GM12878 (cell line): ENCODE measurements around the gene CTRB2. TPM values are rescaled to one million over a fixed set of nuclear protein-coding genes. Genes with fewer than 3 reads are reported as not detected.

Source experiments
- ATAC-seq: fragments of 200-7000 bp; cut with Tn5 transposase; 3 replicates; pipeline ENCODE4 v1.9.1; 2020; ENCODE audit warnings: mild to moderate bottlenecking, moderate library complexity
- BruUV-seq: library from RNA; stranded (reverse); fragments of 400-500 nt; replicated peaks from 2 replicates; lab custom pipeline; 2021; lab: Mats Ljungman, UMichigan
- CTCF ChIA-PET: fragments of 300-600 bp; sonication (Branson Sonifier 250); formaldehyde crosslinking; extraction: SDS; loops from one replicate; lab custom pipeline; 2021; ENCODE audit warnings: inconsistent platforms; lab: Yijun Ruan, JAX
- POLR2A ChIA-PET: fragments of 350-600 bp; formaldehyde crosslinking; extraction: SDS; loops from one replicate; lab custom pipeline; 2021; ENCODE audit warnings: inconsistent platforms; lab: Charles Lee
- RAD21 ChIA-PET: fragments of 300-600 bp; sonication (Branson Sonifier 250); formaldehyde crosslinking; loops from one replicate; lab custom pipeline; 2023; ENCODE audit warnings: antibody characterized with exemption; ENCODE audit not compliant: unreplicated experiment; lab: Charles Lee
- SMC1A ChIA-PET: fragments of 300-600 bp; sonication (Branson Sonifier 250); formaldehyde crosslinking; loops from one replicate; lab custom pipeline; 2023; ENCODE audit not compliant: unreplicated experiment, uncharacterized antibody; lab: Charles Lee
- DNase-seq: peaks from one replicate; pipeline ENCODE4 v3.0.0-alpha.2; 2011; ENCODE audit warnings: low read depth, low spot score
- FAIRE-seq: peaks from 3 replicates; lab custom pipeline; 2011; peaks lifted over from hg19 to GRCh38; lab: Jason Lieb, UNC
- H2AFZ ChIP-seq: 2 replicates; pipeline ENCODE4 v1.6.0; 2011; ENCODE audit warnings: low read depth, low read length, control low read depth; ENCODE audit not compliant: control insufficient read depth
- H3K27ac ChIP-seq: 2 replicates; pipeline ENCODE4 v1.5.1; 2011; ENCODE audit warnings: control low read depth; ENCODE audit not compliant: control insufficient read depth, insufficient read depth
- H3K27me3 ChIP-seq, 2 experiments: replicated peaks in 1 of 2; 2 replicates each; pipeline versions ENCODE4 v1.6.0 to v1.6.1; 2011; ENCODE audit warnings: low read length in 1 of 2; ENCODE audit not compliant: control insufficient read depth in 2 of 2, insufficient read depth in 2 of 2
- H3K36me3 ChIP-seq, 2 experiments: 2 replicates each; pipeline ENCODE4 v1.5.1; 2011; ENCODE audit warnings: low read length in 1 of 2; ENCODE audit not compliant: control insufficient read depth in 2 of 2, insufficient read depth in 2 of 2
- H3K4me1 ChIP-seq: 2 replicates; pipeline ENCODE4 v1.6.1; 2011; ENCODE audit warnings: mild to moderate bottlenecking, low read length, moderate library complexity, mixed read lengths; ENCODE audit not compliant: control insufficient read depth, insufficient read depth
- H3K4me2 ChIP-seq: 2 replicates; pipeline ENCODE4 v1.6.0; 2011; ENCODE audit warnings: control low read depth; ENCODE audit not compliant: control insufficient read depth, insufficient read depth
- H3K4me3 ChIP-seq: fragments of 200-600 bp; sonication (generic); 2 replicates; pipeline ENCODE4 v1.5.1; 2016
- H3K79me2 ChIP-seq: 2 replicates; pipeline ENCODE4 v1.6.0; 2011; ENCODE audit warnings: low read length; ENCODE audit not compliant: control insufficient read depth, insufficient read depth
- H3K9ac ChIP-seq: 2 replicates; pipeline ENCODE4 v1.8.0; 2011; ENCODE audit warnings: low read length, control low read depth, mixed read lengths; ENCODE audit not compliant: control insufficient read depth, insufficient read depth
- H3K9me3 ChIP-seq: replicated peaks from 3 replicates; pipeline ENCODE4 v1.5.1; 2011; ENCODE audit warnings: mild to moderate bottlenecking, low read length; ENCODE audit not compliant: control insufficient read depth, insufficient read depth
- H4K20me1 ChIP-seq: 2 replicates; pipeline ENCODE4 v1.6.0; 2011; ENCODE audit not compliant: control insufficient read depth, insufficient read depth
- ATF7 ChIP-seq: fragments of 450-650 bp; IDR thresholded peaks from 2 replicates; pipeline ENCODE4 v1.6.1; 2016; ENCODE audit warnings: low read depth, mild to moderate bottlenecking
- CBX3 ChIP-seq: fragments of 200-600 bp; sonication (generic); IDR thresholded peaks from 2 replicates; pipeline ENCODE4 v1.6.1; 2016; ENCODE audit warnings: low read depth, borderline replicate concordance
- FOS ChIP-seq: IDR thresholded peaks from 3 replicates; pipeline ENCODE4 v1.6.1; 2011; ENCODE audit warnings: borderline replicate concordance; ENCODE audit not compliant: insufficient read length; ENCODE audit errors: extremely low read depth
- FOXM1 ChIP-seq: IDR thresholded peaks from 2 replicates; pipeline ENCODE4 v1.6.1; 2012; ENCODE audit warnings: low read depth, mild to moderate bottlenecking, inconsistent platforms, low read length, moderate library complexity
- HDAC2 ChIP-seq: fragments of 200-600 bp; sonication (generic); IDR thresholded peaks from 2 replicates; pipeline ENCODE4 v1.6.1; 2017
- IKZF1 ChIP-seq: fragments of 450-650 bp; conservative IDR thresholded peaks from 2 replicates; pipeline ENCODE4 v1.6.1; 2017; ENCODE audit warnings: antibody characterized with exemption, mild to moderate bottlenecking
- MEF2B ChIP-seq: fragments of 450-650 bp; IDR thresholded peaks from 2 replicates; pipeline ENCODE4 v1.6.1; 2018; ENCODE audit warnings: mild to moderate bottlenecking, moderate library complexity; ENCODE audit not compliant: partially characterized antibody, poor library complexity, severe bottlenecking
- NR2F1 ChIP-seq: fragments of 450-650 bp; conservative IDR thresholded peaks from 2 replicates; pipeline ENCODE4 v1.6.1; 2017; ENCODE audit warnings: mild to moderate bottlenecking
- RUNX3 ChIP-seq: IDR thresholded peaks from 2 replicates; pipeline ENCODE4 v1.6.1; 2012; ENCODE audit warnings: low read length, inconsistent platforms
- SIX5 ChIP-seq: IDR thresholded peaks from 2 replicates; pipeline ENCODE4 v1.6.1; 2011; ENCODE audit warnings: mild to moderate bottlenecking, low read depth, low read length, moderate library complexity; ENCODE audit not compliant: severe bottlenecking
- SMAD1 ChIP-seq: fragments of 450-650 bp; IDR thresholded peaks from 2 replicates; pipeline ENCODE4 v1.6.1; 2018; ENCODE audit warnings: mild to moderate bottlenecking, low read depth; ENCODE audit not compliant: partially characterized antibody
- SREBF1 ChIP-seq: IDR thresholded peaks from 2 replicates; pipeline ENCODE4 v1.6.1; 2012; ENCODE audit warnings: mild to moderate bottlenecking, low read length
- ZBTB11 ChIP-seq: fragments of 450-650 bp; formaldehyde crosslinking; IDR thresholded peaks from 2 replicates; pipeline ENCODE4 v1.5.0; 2022; ENCODE audit warnings: mild to moderate bottlenecking, missing genetic modification characterization
- ZBTB4 ChIP-seq: fragments of 450-650 bp; formaldehyde crosslinking; IDR thresholded peaks from 2 replicates; pipeline ENCODE4 v1.4.0; 2022; ENCODE audit warnings: mild to moderate bottlenecking, moderate library complexity
- ZSCAN29 ChIP-seq: fragments of 450-650 bp; IDR thresholded peaks from 2 replicates; pipeline ENCODE4 v1.6.1; 2017; ENCODE audit warnings: mild to moderate bottlenecking, moderate library complexity
- WGBS: methylation state at CpG from one replicate; pipeline ENCODE4 v1.1.6; 2016; ENCODE audit warnings: low lambda C conversion rate; ENCODE audit not compliant: insufficient replicate concordance, insufficient coverage; ENCODE audit errors: missing lambda C conversion rate; 5-methylcytosine and 5-hydroxymethylcytosine counted together
- in situ Hi-C: fragments of 300-500 bp; cut with MboI; formaldehyde crosslinking; loops from 9 replicates; pipeline ENCODE4 v1.14.3; 2018; ENCODE audit warnings: mixed read lengths
- intact Hi-C: fragments of 100-400 bp; cut with micrococcal nuclease; formaldehyde crosslinking; loops from one replicate; pipeline ENCODE4 v1.14.2; 2022; ENCODE audit not compliant: unreplicated experiment
- polyA plus RNA-seq, 11 experiments: library from polyadenylated mRNA; depleted of rRNA in 4 of 11; unstranded in 6 of 11; stranded (reverse) in 5 of 11; fragments of >200 nt; fragmentation: Nextera tagmentation in 4 of 11; fragmentation: Illumina TruSeq in 1 of 11; extraction: Ambion mirVana in 4 of 11; extraction: Trizol in 1 of 11; gene quantifications; 1 replicate in 1 of 11; 2 replicates in 10 of 11; pipeline versions ENCODE4 v1.2.1 to v1.2.3, GENCODE V29; 2011 to 2016; ENCODE audit warnings: inconsistent platforms in 2 of 11, missing spikeins in 2 of 11, low read depth in 1 of 11
- total RNA-seq, 4 experiments: library from RNA; depleted of rRNA in 3 of 4; stranded (reverse); fragments of >200 nt in 3 of 4; fragmentation: Illumina TruSeq in 1 of 4; extraction: Trizol in 1 of 4; gene quantifications; 2 replicates each; pipeline versions ENCODE4 v1.2.1 to v1.2.3, GENCODE V29; 2013 to 2021

The CTRB2 gene
- total and polyA plus RNA-seq, 10 of the 15 experiments (the other 5 are each of a cell fraction or from before 2014, with no cell fraction given) = 9.4 TPM; not detected in 9

- no peak for DNase-seq
- ChIA-PET CTCF (interaction anchor here (0.6 kb wide), 1 partner anchor 405 kb away, joined by 3 read pairs; no protein-coding TSS in a partner anchor), SMC1A (no interaction called here), POLR2A (interaction anchor here (0.7 kb wide), 1 partner anchor 133 kb away, joined by 3 read pairs; no protein-coding TSS in a partner anchor), RAD21 (no interaction called here)
- no peak overlapping the region for H3K4me2 ChIP-seq
- no peak for ATAC-seq
- no peak overlapping the region for H3K4me3 ChIP-seq
- no peaks in the 10 kb centered on the region for H3K79me2 ChIP-seq
- no peak overlapping the region for H3K9ac ChIP-seq
- H3K36me3 ChIP-seq = no peaks in the 10 kb centered on the region
- TF ChIP-seq SMAD1 = no peak
- TF ChIP-seq ZSCAN29 = no peak
- no peak for TF ChIP-seq MEF2B
- TF ChIP-seq RUNX3 = no peak
- no peak for TF ChIP-seq SIX5
- TF ChIP-seq HDAC2 = no peak
- no peak for TF ChIP-seq ZBTB11
- no peak for TF ChIP-seq IKZF1
- no peak for TF ChIP-seq ZBTB4 (CRISPR knock-in tag)
- TF ChIP-seq CBX3 = no peak
- TF ChIP-seq NR2F1 = no peak
- TF ChIP-seq SREBF1 = no peak
- no peak for TF ChIP-seq FOXM1
- no peak for TF ChIP-seq ATF7
- TF ChIP-seq FOS = no peak
- no peaks in the 10 kb centered on the region for H3K27me3 ChIP-seq
- no peak overlapping the region for H2AFZ ChIP-seq
- no peaks in the 10 kb centered on the region for H3K9me3 ChIP-seq
- H3K27ac ChIP-seq = no peak overlapping the region
- intact Hi-C loops (no loop called here), in situ Hi-C loops (no loop called here)
- peaks cover 5% of the 10 kb centered on the region for H3K4me1 ChIP-seq
- BruUV-seq = no TSS peak
- FAIRE-seq = no peak
- no peaks in the 10 kb centered on the region for H4K20me1 ChIP-seq
- 74% methylated on average over 11 of the region's 11 CpGs for WGBS
These were observed 870 bp upstream of the CTRB2 start for GRCh38 chr16:75207831-75208230.
